C4-2B (cell line): ENCODE data around the gene POMT1.

Experiments
- H3K27ac ChIP-seq: fragments of 450-650 bp; 2 replicates; pipeline ENCODE4 v1.5.1; 2017
- CTCF ChIP-seq: fragments of 450-650 bp; conservative IDR thresholded peaks from 2 replicates; pipeline ENCODE4 v1.5.1; 2017; ENCODE audit warnings: mild to moderate bottlenecking
- ZFX ChIP-seq: fragments of 450-650 bp; IDR thresholded peaks from 2 replicates; pipeline ENCODE4 v1.6.1; 2017

POMT1 gene

DNA sequence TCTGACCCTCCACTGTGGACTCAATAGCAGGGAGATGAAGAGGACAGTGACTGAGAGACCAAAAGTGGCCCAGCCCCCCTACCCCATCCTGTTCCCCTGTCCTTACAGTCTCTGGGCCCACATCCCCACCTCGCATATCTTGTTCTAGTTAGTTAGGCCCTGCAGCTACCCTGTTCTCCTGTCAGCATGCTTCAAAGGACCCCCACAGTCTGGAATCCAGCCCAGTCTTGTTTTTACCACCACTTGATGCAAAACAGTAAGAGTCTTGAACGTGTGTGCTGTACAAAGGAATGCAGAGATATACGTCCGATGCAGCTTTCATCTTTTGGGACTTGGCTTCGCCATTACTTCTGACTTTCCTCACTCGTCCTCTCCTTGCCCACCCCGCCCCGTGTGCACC, 12.2 kb upstream of the POMT1 start:
- no peak overlapping the region for H3K27ac ChIP-seq
- TF ChIP-seq ZFX (no peak), CTCF (no peak)

GRCh38 chr9:131491001-131491710, 11.6 kb upstream of the POMT1 start:
- no peak overlapping the region for H3K27ac ChIP-seq
- TF ChIP-seq CTCF, result no peak
- no peak for TF ChIP-seq ZFX

- TF ChIP-seq ZFX (no peak), CTCF (no peak)
- H3K27ac ChIP-seq, result no peak overlapping the region
Observed at GRCh38 chr9:131492070-131492469, 10.6 kb upstream of the POMT1 start.

- TF ChIP-seq ZFX, result no peak
- no peak for TF ChIP-seq CTCF
- no peak overlapping the region for H3K27ac ChIP-seq
Observed at GRCh38 chr9:131494296-131494870, 8.3 kb upstream of the POMT1 start.

DNA sequence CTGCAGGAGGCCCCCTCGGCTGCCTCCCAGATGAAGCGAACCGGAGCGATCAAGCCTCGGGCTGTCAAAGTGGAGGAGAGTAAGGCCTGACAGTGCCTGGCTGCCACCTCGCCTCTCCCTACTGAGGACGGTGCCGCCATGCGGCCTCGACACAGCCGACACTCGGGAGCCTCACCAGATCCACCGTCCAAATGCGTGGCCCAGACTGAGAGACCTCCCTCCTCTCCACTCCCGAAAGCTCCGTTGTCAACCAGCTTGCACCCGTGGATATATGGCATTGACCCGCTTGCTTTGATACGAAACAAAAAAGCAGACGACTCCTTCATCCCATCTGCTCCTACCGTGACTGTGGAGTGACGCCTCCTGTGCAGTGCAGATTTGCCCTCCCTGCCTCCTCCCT, 6.9 kb upstream of the POMT1 start:
- TF ChIP-seq ZFX, result no peak
- no peak overlapping the region for H3K27ac ChIP-seq

DNA sequence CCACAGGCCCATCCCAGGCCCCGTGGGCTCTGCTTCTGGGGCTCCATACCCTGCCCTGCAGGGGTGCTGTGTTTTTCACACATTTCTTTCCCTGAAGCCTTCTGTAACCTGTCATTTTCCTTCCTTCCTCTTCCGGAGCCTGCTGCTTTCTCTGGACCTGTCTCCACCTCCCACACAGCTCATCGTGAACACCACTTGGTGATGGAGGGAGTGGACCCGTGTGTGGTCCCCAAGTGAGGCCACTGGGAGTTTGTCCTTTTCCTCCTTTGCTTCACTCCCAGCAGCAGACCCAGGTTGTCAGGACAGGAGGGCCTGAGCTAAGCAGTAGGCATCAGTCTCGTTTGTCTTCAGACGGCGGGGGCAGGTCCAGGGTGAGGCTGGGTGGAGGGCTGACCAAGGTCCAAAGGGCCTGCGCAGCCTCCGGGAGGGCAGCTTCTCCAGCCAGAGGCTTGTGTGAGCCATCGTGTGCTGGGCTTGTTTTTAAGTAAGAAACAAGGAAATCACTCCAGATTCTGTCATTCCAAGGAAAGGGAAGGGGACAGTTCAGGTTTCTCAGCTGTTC, 5.8 kb upstream of the POMT1 start:
- no peak overlapping the region for H3K27ac ChIP-seq
- TF ChIP-seq ZFX, result no peak
- TF ChIP-seq CTCF, result no peak

- H3K27ac ChIP-seq, result no peak overlapping the region
- TF ChIP-seq ZFX (no peak), CTCF (no peak)
Observed at GRCh38 chr9:131499254-131499767, 3.4 kb upstream of the POMT1 start.
